ENCODE data around the gene PEX14. TPM values are rescaled to one million over a fixed set of nuclear protein-coding genes. Genes with fewer than 3 reads are reported as not detected.

Gene PEX14
- total and polyA plus RNA-seq, 9 of the 15 experiments (the other 6 are each of a cell fraction or from before 2014, with no cell fraction given), result 2.6 to 45.7 (median 22.7) TPM

- TF ChIP-seq NRF1 (conservative IDR thresholded peaks at IDR 0.05 in 1 of 2, IDR thresholded peaks at IDR 0.05 in 1 of 2), result 0 out of 4 replicates have a peak, but pooled peaks of 1 of the 2 experiments have one; percentile 12
- peak; percentile 22 for TF ChIP-seq TBP (optimal IDR thresholded peaks at IDR 0.05; ENCODE audit: low read depth, low read length)
- TF ChIP-seq SRSF3 (IDR thresholded peaks at IDR 0.05; ENCODE audit: insufficient read depth, low read length), result no peak
- no peak for TF ChIP-seq SIN3B (IDR thresholded peaks at IDR 0.05; ENCODE audit: low read depth)
- no peak for TF ChIP-seq DIDO1 (tag; IDR thresholded peaks at IDR 0.05; ENCODE audit: low read depth)
- TF ChIP-seq BCLAF1 (IDR thresholded peaks at IDR 0.05; ENCODE audit: borderline replicate concordance in 1 of 2, control insufficient read depth in 1 of 2, low read depth in 2 of 2, low read length in 1 of 2), result peak in 1 of 2 experiments; percentile 66; a peak in 1 of 4 replicates
- no peak for TF ChIP-seq HIVEP1 (CRISPR knock-in tag; IDR thresholded peaks at IDR 0.05)
- TF ChIP-seq ZNF717 (CRISPR knock-in tag; IDR thresholded peaks at IDR 0.05), result no peak
- TF ChIP-seq TFAM (CRISPR knock-in tag; conservative IDR thresholded peaks at IDR 0.05), result no peak
- TF ChIP-seq HDAC3 (IDR thresholded peaks at IDR 0.05; ENCODE audit: borderline replicate concordance, partially characterized antibody), result no peak
- TF ChIP-seq SRSF9 (IDR thresholded peaks at IDR 0.05; ENCODE audit: borderline replicate concordance, low read depth, low read length), result no peak
- no peak for TF ChIP-seq BMI1 (IDR thresholded peaks at IDR 0.05; ENCODE audit: low read length)
- 0 out of 2 replicates have a peak, but pooled peaks have one; percentile 13 for TF ChIP-seq ZBTB33 (CRISPR knock-in tag; IDR thresholded peaks at IDR 0.05)
- peak; percentile 50; the same call in 1 of the 2 replicates for TF ChIP-seq MTA1 (IDR thresholded peaks at IDR 0.05; ENCODE audit: borderline replicate concordance)
- TF ChIP-seq CBX8 (IDR thresholded peaks at IDR 0.05; ENCODE audit: borderline replicate concordance, extremely low read depth, low read depth, low read length, poor library complexity, severe bottlenecking), result no peak
- no peak for TF ChIP-seq ATF4 (CRISPR knock-in tag; IDR thresholded peaks at IDR 0.05)
- no peak for TF ChIP-seq NKRF (IDR thresholded peaks at IDR 0.05; ENCODE audit: borderline replicate concordance)
Measured at GRCh38 chr1:10459184-10459583, 15.6 kb upstream of the PEX14 start (continued).
